Stomach (tissue), 9 donors: ENCODE measurements around the gene INSR. TPM values are rescaled to one million over a fixed set of nuclear protein-coding genes. Genes with fewer than 3 reads are reported as not detected.
"Not testable (repeated sequence)": the region's sequence is repeated elsewhere in the genome, so short reads cannot be mapped to it uniquely, and the experiment has no call there.

Experiments used
- DNase-seq, 2 donors: peaks; one replicate each; pipeline versions ENCODE4 v3.0.0 to v3.0.0-alpha.2; 2013 to 2019
- H3K27ac ChIP-seq, 5 donors: fragments of 200-600 bp in 4 of 5; sonication (generic) in 4 of 5; one replicate each; pipeline ENCODE4 v1.5.1; 2013 to 2019; ENCODE audit warnings: mild to moderate bottlenecking in 1 of 5, moderate library complexity in 1 of 5
- H3K27me3 ChIP-seq, 3 donors: fragments of 200-600 bp; sonication (generic); one replicate each; pipeline ENCODE4 v1.5.1; 2017 to 2019; ENCODE audit warnings: mixed run types in 1 of 3
- H3K36me3 ChIP-seq, 4 donors: fragments of 200-600 bp; sonication (generic); 1 replicate in 3 of 4; 2 replicates in 1 of 4; pipeline ENCODE4 v1.5.1; 2016 to 2019
- H3K4me1 ChIP-seq, 4 donors: fragments of 200-600 bp; sonication (generic); one replicate each; pipeline ENCODE4 v1.5.1; 2016 to 2019
- H3K4me3 ChIP-seq, 4 donors: fragments of 200-600 bp; sonication (generic) in 3 of 4; one replicate each; pipeline ENCODE4 v1.5.1; 2016 to 2019; ENCODE audit warnings: mild to moderate bottlenecking in 1 of 4
- H3K9me3 ChIP-seq, 4 donors: fragments of 200-600 bp; sonication (generic); one replicate each; pipeline ENCODE4 v1.5.1; 2016 to 2019
- EP300 ChIP-seq: sonication (generic); formaldehyde crosslinking; IDR thresholded peaks from one replicate; pipeline ENCODE4 v1.6.1; 2017; ENCODE audit warnings: antibody characterized with exemption
- POLR2A ChIP-seq, 4 donors: fragments of 450-650 bp; IDR thresholded peaks; one replicate each; pipeline ENCODE4 v1.6.1; 2016; ENCODE audit warnings: antibody characterized with exemption in 4 of 4, control low read depth in 2 of 4, mild to moderate bottlenecking in 1 of 4, moderate library complexity in 1 of 4
- POLR2AphosphoS5 ChIP-seq, 3 donors: sonication (generic); formaldehyde crosslinking; IDR thresholded peaks; one replicate each; pipeline ENCODE4 v1.6.1; 2016; ENCODE audit warnings: antibody characterized with exemption in 3 of 3
- WGBS, 5 donors: extraction: QIAGEN DNeasy Blood & Tissue Kit in 3 of 5; methylation state at CpG; one replicate each; pipeline versions ENCODE4 v1.1.5 to v1.1.7; 2013 to 2018; 5-methylcytosine and 5-hydroxymethylcytosine counted together
- intact Hi-C: fragments of 100-400 bp; cut with DNase I; formaldehyde crosslinking; loops from one replicate; pipeline ENCODE4 v1.15.1; 2023; ENCODE audit warnings: low total_unique reads
- polyA plus RNA-seq, 3 donors: library from polyadenylated mRNA; stranded (reverse); fragments of 200-250 nt; gene quantifications; one replicate each; pipeline ENCODE4 v1.2.3, GENCODE V29; 2013
- total RNA-seq, 5 donors: library from RNA; depleted of rRNA; stranded (reverse); fragments of >200 nt; gene quantifications; one replicate each; pipeline versions ENCODE4 v1.1.0 to v1.2.3, GENCODE V29; 2014 to 2016
- TF ChIP-seq, protein P1 (sequence below), 7 experiments: fragments of 450-650 bp in 4 of 7; fragments of 200-600 bp in 3 of 7; sonication (generic) in 3 of 7; IDR thresholded peaks; one replicate each; pipeline ENCODE4 v1.5.1; 2016 to 2019; ENCODE audit warnings: antibody characterized with exemption in 7 of 7, control low read depth in 2 of 7, mild to moderate bottlenecking in 1 of 7
- donor health status: healthy with polysubstance abuse.
- donor health status: Bipolar disorder and iron deficiency.
- donor health status: healthy.

INSR gene
- total and polyA plus RNA-seq, 8 donors, result 4.4 to 513 (median 66.4) TPM

DNA sequence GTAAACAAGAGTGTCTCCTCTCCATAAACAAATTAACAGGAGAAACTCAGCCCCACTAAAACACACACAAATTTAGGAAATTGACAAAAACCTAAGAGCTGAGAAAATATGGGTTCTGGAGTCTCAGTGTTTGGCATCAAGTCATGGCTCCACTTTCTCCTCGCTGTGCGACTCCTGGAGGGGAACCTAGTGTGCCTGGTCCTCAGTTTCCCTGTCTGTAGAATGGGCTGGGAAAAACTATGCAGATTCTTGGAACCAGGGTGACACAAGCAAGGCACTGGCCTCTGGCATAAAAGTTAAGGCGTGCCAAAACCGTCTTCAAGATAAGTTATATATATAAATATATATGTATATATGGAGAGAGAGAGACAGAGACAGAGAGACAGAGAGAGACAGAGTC, 83.9 kb downstream of the INSR start:
- 80 to 90% (median 84%) methylated on average over 4 of the region's 4 CpGs for WGBS, 5 donors
- DNase-seq, result no peak
- TF ChIP-seq POLR2AphosphoS5 (IDR thresholded peaks at IDR 0.05) (no peak), EP300 (no peak), POLR2A (IDR thresholded peaks at IDR 0.05) (no peak)
- TF ChIP-seq, protein P1, sequence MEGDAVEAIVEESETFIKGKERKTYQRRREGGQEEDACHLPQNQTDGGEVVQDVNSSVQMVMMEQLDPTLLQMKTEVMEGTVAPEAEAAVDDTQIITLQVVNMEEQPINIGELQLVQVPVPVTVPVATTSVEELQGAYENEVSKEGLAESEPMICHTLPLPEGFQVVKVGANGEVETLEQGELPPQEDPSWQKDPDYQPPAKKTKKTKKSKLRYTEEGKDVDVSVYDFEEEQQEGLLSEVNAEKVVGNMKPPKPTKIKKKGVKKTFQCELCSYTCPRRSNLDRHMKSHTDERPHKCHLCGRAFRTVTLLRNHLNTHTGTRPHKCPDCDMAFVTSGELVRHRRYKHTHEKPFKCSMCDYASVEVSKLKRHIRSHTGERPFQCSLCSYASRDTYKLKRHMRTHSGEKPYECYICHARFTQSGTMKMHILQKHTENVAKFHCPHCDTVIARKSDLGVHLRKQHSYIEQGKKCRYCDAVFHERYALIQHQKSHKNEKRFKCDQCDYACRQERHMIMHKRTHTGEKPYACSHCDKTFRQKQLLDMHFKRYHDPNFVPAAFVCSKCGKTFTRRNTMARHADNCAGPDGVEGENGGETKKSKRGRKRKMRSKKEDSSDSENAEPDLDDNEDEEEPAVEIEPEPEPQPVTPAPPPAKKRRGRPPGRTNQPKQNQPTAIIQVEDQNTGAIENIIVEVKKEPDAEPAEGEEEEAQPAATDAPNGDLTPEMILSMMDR (IDR thresholded peaks at IDR 0.05), result no peak
- intact Hi-C loops, result no loop called here
- Histone ChIP-seq H3K27me3 (no peaks in the 10 kb centered on the region), H3K27ac (no peak overlapping the region), H3K36me3 (no peaks in the 10 kb centered on the region), H3K4me1 (peaks cover 6 to 61% (median 44%) of the 10 kb centered on the region in 4 donors), H3K4me3 (no peak overlapping the region), H3K9me3 (no peaks in the 10 kb centered on the region)

DNA sequence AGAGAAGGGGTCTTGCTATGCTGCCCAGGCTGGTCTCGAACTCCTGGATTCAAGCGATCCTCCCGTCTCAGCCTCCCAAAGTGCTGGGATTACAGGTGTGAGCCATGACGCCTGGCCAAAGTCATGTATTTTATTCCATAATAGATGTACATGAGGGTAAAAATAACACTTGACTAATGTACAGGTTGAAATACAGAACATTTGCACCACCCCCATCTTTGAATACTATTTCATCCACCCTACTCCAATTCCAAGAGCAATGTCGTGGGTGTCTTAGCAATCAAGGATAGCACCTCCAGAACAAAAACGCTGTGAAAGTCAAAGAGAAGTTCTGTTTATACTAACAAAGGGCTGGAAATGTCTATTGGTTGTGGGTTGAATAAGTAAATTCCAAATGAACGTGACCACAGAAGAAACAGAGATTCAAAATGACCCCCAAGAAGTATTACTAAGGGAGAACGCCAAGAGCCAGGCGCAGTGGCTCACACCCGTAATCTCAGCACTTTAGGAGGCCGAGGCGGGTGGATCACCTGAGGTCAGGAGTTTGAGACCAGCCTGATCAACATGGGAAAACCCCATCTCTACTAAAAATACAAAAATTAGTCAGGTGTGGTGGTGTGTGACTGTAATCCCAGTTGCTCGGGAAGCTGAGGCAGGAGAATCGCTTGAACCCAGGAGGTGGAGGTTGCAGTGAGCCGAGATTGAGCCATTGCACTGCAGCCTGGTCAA, 84.5 kb downstream of the INSR start:
- intact Hi-C loops, H3K27ac ChIP-seq: not testable (repeated sequence)
- peaks cover 6 to 55% (median 41%) of the 10 kb centered on the region in 4 donors for H3K4me1 ChIP-seq

DNA sequence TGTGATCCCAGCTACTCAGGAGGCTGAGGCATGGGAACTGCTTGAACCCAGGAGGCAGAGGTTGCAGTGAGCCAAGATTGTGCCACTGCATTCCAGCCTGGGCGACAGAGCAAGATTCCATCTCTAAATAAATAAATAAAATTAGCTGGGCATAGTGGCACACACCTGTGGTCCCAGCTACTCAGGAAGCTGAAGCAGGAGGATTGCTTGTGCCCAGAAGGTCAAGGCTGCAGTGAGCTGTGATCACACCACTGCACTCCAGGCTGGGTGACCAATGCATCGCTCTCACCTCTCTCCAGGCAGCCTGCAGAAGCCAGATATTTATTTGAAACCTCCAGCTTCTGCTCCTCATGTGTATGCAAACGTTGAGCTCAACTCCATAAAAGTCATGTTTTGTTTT, 85.2 kb downstream of the INSR start:
- 74 to 85% (median 78%) methylated on average over 3 of the region's 3 CpGs for WGBS, 5 donors
- H3K36me3 ChIP-seq, DNase-seq, H3K9me3 ChIP-seq, intact Hi-C loops, H3K27me3 ChIP-seq, H3K4me3 ChIP-seq, H3K27ac ChIP-seq: not testable (repeated sequence)
- H3K4me1 ChIP-seq, result peaks cover 6 to 49% (median 36%) of the 10 kb centered on the region in 4 donors

More for the DNA sequence above, 84.5 kb downstream of the INSR start:
- not testable (repeated sequence) for H3K27me3 ChIP-seq, DNase-seq, H3K36me3 ChIP-seq, H3K9me3 ChIP-seq, H3K4me3 ChIP-seq
- 83 to 91% (median 88%) methylated on average over 15 of the region's 15 CpGs for WGBS, 5 donors

DNA sequence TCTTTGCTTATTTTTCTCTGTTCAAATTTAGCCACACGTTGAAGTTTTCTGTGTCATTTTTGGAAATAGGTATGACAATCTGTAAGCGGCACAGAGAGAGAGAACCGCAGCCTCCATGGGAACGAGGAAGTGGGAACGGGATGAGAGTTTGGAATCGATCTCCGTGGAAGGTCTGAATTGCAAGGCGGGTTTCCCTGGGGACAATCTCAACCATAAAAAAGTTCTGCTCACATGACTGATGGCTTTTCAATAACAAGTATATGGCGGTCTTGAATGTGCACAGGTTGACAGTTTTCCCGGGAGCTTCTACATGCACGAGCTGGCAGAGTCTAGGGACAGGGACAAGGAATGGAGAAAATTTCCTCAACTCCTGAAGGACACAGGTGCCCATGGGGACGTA, 90.9 kb downstream of the INSR start:
- Histone ChIP-seq H3K4me3 (no peak overlapping the region), H3K27ac (no peak overlapping the region), H3K27me3 (no peaks in the 10 kb centered on the region), H3K4me1 (peaks cover 14 to 43% (median 30%) of the 10 kb centered on the region in 4 donors), H3K36me3 (no peaks in the 10 kb centered on the region), H3K9me3 (no peaks in the 10 kb centered on the region)
- intact Hi-C loops, result no loop called here
- peak in 1 of 2 donors; percentile 41 for DNase-seq
- WGBS, 5 donors, result 56 to 86% (median 79%) methylated on average over 12 of the region's 12 CpGs
- TF ChIP-seq POLR2AphosphoS5 (IDR thresholded peaks at IDR 0.05), result no peak
- no peak for TF ChIP-seq EP300
- TF ChIP-seq POLR2A (IDR thresholded peaks at IDR 0.05), result no peak
- TF ChIP-seq, protein P1 (IDR thresholded peaks at IDR 0.05), result no peak

DNA sequence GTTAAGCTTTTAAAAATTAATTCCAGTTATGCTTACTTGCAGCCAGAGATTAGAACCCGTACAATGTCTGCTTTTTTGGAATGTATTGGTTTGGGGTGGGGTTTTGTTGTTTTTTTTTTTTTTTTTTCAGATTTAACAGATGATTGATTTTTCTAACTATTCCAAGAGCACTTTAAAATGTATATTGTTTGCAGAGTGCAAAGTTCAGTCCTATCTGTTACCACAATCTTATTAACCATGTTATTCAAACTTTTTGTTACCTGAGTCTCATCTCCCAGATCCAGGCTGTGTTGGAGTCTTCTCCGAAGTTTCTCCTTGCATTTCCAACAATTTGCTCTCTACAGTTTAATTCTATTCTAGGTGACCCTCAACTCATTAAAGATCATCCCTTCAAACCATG, 91.3 kb downstream of the INSR start:
- H3K27me3 ChIP-seq, result no peaks in the 10 kb centered on the region
- intact Hi-C loops, result no loop called here
- H3K27ac ChIP-seq, result no peak overlapping the region
- H3K36me3 ChIP-seq, result no peaks in the 10 kb centered on the region
- WGBS, 5 donors, result 50 to 72% (median 59%) methylated on average over 2 of the region's 2 CpGs
- no peak for DNase-seq
- TF ChIP-seq EP300 (no peak), POLR2A (IDR thresholded peaks at IDR 0.05) (no peak), POLR2AphosphoS5 (IDR thresholded peaks at IDR 0.05) (no peak)
- TF ChIP-seq, protein P1 (IDR thresholded peaks at IDR 0.05), result no peak
- H3K4me3 ChIP-seq, result no peak overlapping the region
- no peaks in the 10 kb centered on the region for H3K9me3 ChIP-seq
- H3K4me1 ChIP-seq, result peaks cover 14 to 43% (median 31%) of the 10 kb centered on the region in 4 donors
